IMR-90 (cell line): ENCODE data around the gene STYXL1. TPM values are rescaled to one million over a fixed set of nuclear protein-coding genes. Genes with fewer than 3 reads are reported as not detected.

ENCODE experiments used
- ATAC-seq: fragments of 200-7000 bp; cut with Tn5 transposase; 2 replicates; pipeline ENCODE4 v1.9.1; 2020; ENCODE audit warnings: low read depth, mild to moderate bottlenecking, moderate library complexity
- BruUV-seq: library from RNA; stranded (reverse); fragments of 400-500 nt; replicated peaks from 2 replicates; lab custom pipeline; 2021; lab: Mats Ljungman, UMichigan
- CTCF ChIA-PET: fragments of 300-600 bp; formaldehyde crosslinking; extraction: SDS; loops from one replicate; lab custom pipeline; 2021; ENCODE audit warnings: antibody characterized with exemption; lab: Yijun Ruan, JAX
- POLR2A ChIA-PET: fragments of 300-600 bp; sonication (Branson Sonifier 250); formaldehyde crosslinking; loops from one replicate; lab custom pipeline; 2022; ENCODE audit warnings: antibody characterized with exemption; ENCODE audit not compliant: unreplicated experiment; lab: Charles Lee
- DNase-seq: peaks from one replicate; pipeline ENCODE4 v3.0.0; 2013
- H2AFZ ChIP-seq: replicated peaks from 2 replicates; pipeline ENCODE3; 2013; ENCODE audit warnings: low read length, mild to moderate bottlenecking; ENCODE audit not compliant: poor library complexity
- H2AK5ac ChIP-seq: 2 replicates; pipeline ENCODE4 v1.6.1; 2013; ENCODE audit warnings: low read depth, low read length, inconsistent platforms
- H2AK9ac ChIP-seq: replicated peaks from 2 replicates; pipeline ENCODE3; 2013; ENCODE audit warnings: mild to moderate bottlenecking, low read depth, low read length, moderate library complexity; ENCODE audit not compliant: poor library complexity
- H2BK120ac ChIP-seq: 2 replicates; pipeline ENCODE4 v1.6.1; 2013; ENCODE audit warnings: low read depth, low read length, inconsistent platforms
- H2BK15ac ChIP-seq: 3 replicates; pipeline ENCODE4 v1.6.1; 2013; ENCODE audit warnings: low read depth, low read length, inconsistent platforms
- H2BK20ac ChIP-seq: 2 replicates; pipeline ENCODE4 v1.6.1; 2013; ENCODE audit warnings: low read depth, mild to moderate bottlenecking, inconsistent platforms, low read length, moderate library complexity
- H2BK5ac ChIP-seq: 2 replicates; pipeline ENCODE4 v1.6.1; 2013; ENCODE audit warnings: mild to moderate bottlenecking, low read depth, low read length, inconsistent platforms; ENCODE audit not compliant: poor library complexity, severe bottlenecking
- H3K14ac ChIP-seq: replicated peaks from 2 replicates; pipeline ENCODE4 v1.6.1; 2013; ENCODE audit warnings: low read depth, low read length, inconsistent platforms
- H3K18ac ChIP-seq: 2 replicates; pipeline ENCODE4 v1.6.1; 2013; ENCODE audit warnings: low read depth, low read length, control low read depth
- H3K23ac ChIP-seq: 2 replicates; pipeline ENCODE4 v1.6.1; 2013; ENCODE audit warnings: low read depth, low read length, inconsistent platforms
- H3K27ac ChIP-seq: 2 replicates; pipeline ENCODE4 v1.5.1; 2013; ENCODE audit warnings: mild to moderate bottlenecking, control low read depth, low read length; ENCODE audit not compliant: insufficient read depth
- H3K27me3 ChIP-seq: 2 replicates; pipeline ENCODE4 v1.6.1; 2013; ENCODE audit warnings: low read length; ENCODE audit not compliant: control insufficient read depth, insufficient read depth
- H3K36me3 ChIP-seq: 2 replicates; pipeline ENCODE4 v1.6.1; 2013; ENCODE audit warnings: low read length, mixed read lengths; ENCODE audit not compliant: control insufficient read depth, insufficient read depth
- H3K4ac ChIP-seq: 2 replicates; pipeline ENCODE4 v1.6.1; 2013; ENCODE audit warnings: low read depth, low read length, inconsistent platforms
- H3K4me1 ChIP-seq: 2 replicates; pipeline ENCODE4 v1.6.1; 2013; ENCODE audit warnings: low read length, mixed read lengths; ENCODE audit not compliant: control insufficient read depth, insufficient read depth
- H3K4me2 ChIP-seq: 2 replicates; pipeline ENCODE4 v1.6.1; 2013; ENCODE audit warnings: low read depth, mild to moderate bottlenecking, control low read depth, low read length, moderate library complexity
- H3K4me3 ChIP-seq: 2 replicates; pipeline ENCODE4 v1.5.1; 2013; ENCODE audit warnings: low read depth, mild to moderate bottlenecking, control low read depth, low read length, moderate library complexity; ENCODE audit not compliant: insufficient read depth
- H3K56ac ChIP-seq: 2 replicates; pipeline ENCODE4 v1.6.1; 2013; ENCODE audit warnings: low read length, inconsistent platforms; ENCODE audit not compliant: insufficient read depth; ENCODE audit errors: extremely low read depth
- H3K79me1 ChIP-seq, 2 experiments: 2 replicates each; pipeline ENCODE4 v1.6.1; 2013; ENCODE audit warnings: low read length in 2 of 2, inconsistent platforms in 1 of 2, low read depth in 1 of 2
- H3K9ac ChIP-seq: 2 replicates; pipeline ENCODE4 v1.6.1; 2013; ENCODE audit warnings: low read depth, low read length, control low read depth
- H3K9me1 ChIP-seq: 2 replicates; pipeline ENCODE4 v1.6.1; 2013; ENCODE audit warnings: low read length, inconsistent platforms; ENCODE audit not compliant: insufficient read depth
- H3K9me3 ChIP-seq: 2 replicates; pipeline ENCODE4 v1.6.1; 2013; ENCODE audit warnings: low read length; ENCODE audit not compliant: control insufficient read depth, insufficient read depth
- H4K20me1 ChIP-seq: 2 replicates; pipeline ENCODE4 v1.6.1; 2013; ENCODE audit warnings: low read length, inconsistent platforms; ENCODE audit not compliant: insufficient read depth
- H4K5ac ChIP-seq: 2 replicates; pipeline ENCODE4 v1.6.1; 2013; ENCODE audit warnings: mild to moderate bottlenecking, low read depth, low read length, control low read depth
- H4K8ac ChIP-seq, 2 experiments: 2 replicates each; pipeline ENCODE4 v1.6.1; 2013; ENCODE audit warnings: low read depth in 2 of 2, low read length in 2 of 2, control low read depth in 1 of 2, inconsistent platforms in 1 of 2
- H4K91ac ChIP-seq: 2 replicates; pipeline ENCODE4 v1.6.1; 2013; ENCODE audit warnings: low read depth, low read length, inconsistent platforms; ENCODE audit not compliant: insufficient read depth
- CEBPB ChIP-seq: IDR thresholded peaks from 2 replicates; pipeline ENCODE4 v1.6.1; 2012; ENCODE audit warnings: low read depth, low read length, improper control_type of control experiment
- CTCF ChIP-seq: conservative IDR thresholded peaks from 2 replicates; pipeline ENCODE4 v1.5.1; 2012; ENCODE audit warnings: mild to moderate bottlenecking, low read depth, low read length, improper control_type of control experiment
- FOS ChIP-seq: fragments of 150-350 bp; IDR thresholded peaks from 2 replicates; pipeline ENCODE4 v1.6.1; 2016; ENCODE audit warnings: low read depth, low read length
- MAFK ChIP-seq: IDR thresholded peaks from 2 replicates; pipeline ENCODE4 v1.6.1; 2012; ENCODE audit warnings: low read depth, low read length, improper control_type of control experiment
- MAZ ChIP-seq: IDR thresholded peaks from 2 replicates; pipeline ENCODE4 v1.6.1; 2012; ENCODE audit warnings: low read depth, mild to moderate bottlenecking, low read length, improper control_type of control experiment, moderate library complexity, borderline replicate concordance
- MXI1 ChIP-seq: IDR thresholded peaks from 2 replicates; pipeline ENCODE4 v1.6.1; 2012; ENCODE audit warnings: low read depth, mild to moderate bottlenecking, low read length, moderate library complexity, borderline replicate concordance
- RAD21 ChIP-seq: IDR thresholded peaks from 2 replicates; pipeline ENCODE4 v1.6.1; 2012; ENCODE audit warnings: low read length, improper control_type of control experiment
- SMC3 ChIP-seq: fragments of 150-350 bp; IDR thresholded peaks from 2 replicates; pipeline ENCODE4 v1.6.1; 2016; ENCODE audit warnings: low read depth, mild to moderate bottlenecking, antibody characterized with exemption, low read length, moderate library complexity
- USF2 ChIP-seq: fragments of 150-350 bp; IDR thresholded peaks from 2 replicates; pipeline ENCODE4 v1.6.1; 2017; ENCODE audit warnings: mild to moderate bottlenecking, antibody characterized with exemption, low read length, low read depth
- WGBS, 2 experiments: methylation state at CpG; one replicate each; pipeline versions ENCODE4 v1.1.5 to v1.1.7; 2013; ENCODE audit warnings: missing lambda C conversion rate in 2 of 2; ENCODE audit not compliant: insufficient read length in 1 of 2; ENCODE audit errors: extremely low coverage in 2 of 2; 5-methylcytosine and 5-hydroxymethylcytosine counted together
- dilution Hi-C: fragments of 300-500 bp; cut with HindIII; formaldehyde crosslinking; loops from one replicate; pipeline ENCODE4 v1.14.3; 2018; ENCODE audit warnings: low sequenced_read_pairs; ENCODE audit not compliant: unreplicated experiment
- in situ Hi-C: fragments of 300-500 bp; cut with MboI; formaldehyde crosslinking; loops from 3 replicates; pipeline ENCODE4 v1.14.3; 2019; ENCODE audit warnings: low sequenced_read_pairs, inconsistent platforms, mixed read lengths
- intact Hi-C: fragments of 100-400 bp; cut with micrococcal nuclease; formaldehyde crosslinking; loops from 2 replicates; pipeline ENCODE4 v1.10.0; 2022
- polyA plus RNA-seq, 3 experiments: library from polyadenylated mRNA; depleted of rRNA; stranded (reverse); fragments of >200 nt; gene quantifications; 2 replicates each; pipeline ENCODE4 v1.2.3, GENCODE V29; 2012; ENCODE audit warnings: low replicate concordance in 1 of 3
- total RNA-seq: library from RNA; depleted of rRNA; stranded (reverse); fragments of >200 nt; gene quantifications from 2 replicates; pipeline ENCODE4 v1.2.3, GENCODE V29; 2012

STYXL1 gene
- total and polyA plus RNA-seq, 2 of the 4 experiments (the other 2 are of a cell fraction): 66.1 to 73.8 TPM

GRCh38 chr7:76069238-76069638 lies 21.4 kb upstream of the STYXL1 start:
- dilution Hi-C loops: no loop called here
- POLR2A ChIA-PET: no interaction called here

More at GRCh38 chr7:76069238-76069638, 21.4 kb upstream of the STYXL1 start:
- Histone ChIP-seq H4K8ac (peak overlapping the region in 1 of 2 experiments; percentile 32; a peak in 1 of 4 replicates), H3K4me3 (no peak overlapping the region), H2BK15ac (no peak overlapping the region), H2AFZ (peak overlapping the region; percentile 52), H3K27ac (no peak overlapping the region), H3K9me1 (peaks cover 10% of the 10 kb centered on the region), H3K79me1 (no peaks in the 10 kb centered on the region), H2BK20ac (no peak overlapping the region), H3K56ac (no peak overlapping the region), H3K9ac (no peak overlapping the region), H3K18ac (no peak overlapping the region), H2BK120ac (no peak overlapping the region), H3K9me3 (no peaks in the 10 kb centered on the region), H3K4me2 (no peak overlapping the region), H3K23ac (no peak overlapping the region), H4K5ac (no peak overlapping the region), H2AK5ac (no peak overlapping the region), H3K4me1 (peaks cover 6% of the 10 kb centered on the region), H3K4ac (no peak overlapping the region), H4K91ac (0 out of 2 replicates have a peak overlapping the region, but pooled peaks have one; percentile 8), H3K27me3 (no peaks in the 10 kb centered on the region), H3K36me3 (peaks cover 26% of the 10 kb centered on the region), H2BK5ac (no peak overlapping the region), H2AK9ac (peak overlapping the region; percentile 3), H3K14ac (no peak overlapping the region), H4K20me1 (peaks cover 2% of the 10 kb centered on the region; the same call in 1 of the 2 replicates)
- ATAC-seq (peak; percentile 84), DNase-seq (peak; percentile 97)
- 28% methylated on average over 3 of the region's 8 CpGs; no CpG with 5 or more reads in 1 of the 2 experiments for WGBS, 2 experiments
- intact Hi-C loops: loop anchor here (1.0 kb wide), 1 partner anchor 61 kb away; no protein-coding TSS in a partner anchor
- TF ChIP-seq MAZ: peak; percentile 51; the same call in 1 of the 2 replicates
- no peak for TF ChIP-seq USF2
- TF ChIP-seq FOS: no peak
- TF ChIP-seq RAD21: peak; percentile 74
- peak; percentile 66 for TF ChIP-seq SMC3
- no peak for TF ChIP-seq MXI1
- no peak for TF ChIP-seq MAFK
- TF ChIP-seq CTCF: peak; percentile 62
- TF ChIP-seq CEBPB: peak; percentile 75
- no TSS peak for BruUV-seq
- CTCF ChIA-PET: interaction anchor here (0.6 to 1.0 kb wide), 2 partner anchors 25 to 29 kb away, joined by 3 read pairs; no protein-coding TSS in a partner anchor
- in situ Hi-C loops: loop anchor here (5.0 kb wide), 1 partner anchor 63 kb away; no protein-coding TSS in a partner anchor
